H1 (cell line): ENCODE data around the gene KANSL1. TPM values are rescaled to one million over a fixed set of nuclear protein-coding genes. Genes with fewer than 3 reads are reported as not detected.

ENCODE experiments used
- CTCF ChIA-PET: fragments of 300-600 bp; sonication (Branson Sonifier 250); formaldehyde crosslinking; loops from one replicate; lab custom pipeline; 2021; ENCODE audit not compliant: partially characterized antibody; lab: Charles Lee
- POLR2A ChIA-PET: fragments of 300-600 bp; sonication (Branson Sonifier 250); formaldehyde crosslinking; loops from one replicate; lab custom pipeline; 2021; ENCODE audit warnings: inconsistent platforms; ENCODE audit not compliant: partially characterized antibody; lab: Charles Lee
- DNase-seq, 2 experiments: peaks; one replicate each; pipeline versions ENCODE4 v3.0.0 to v3.0.0-alpha.2; 2010 to 2022; ENCODE audit warnings: low spot score in 2 of 2, low read depth in 1 of 2, mixed read lengths in 1 of 2
- FAIRE-seq: peaks from 2 replicates; lab custom pipeline; 2011; peaks lifted over from hg19 to GRCh38; lab: Jason Lieb, UNC
- H2AFZ ChIP-seq: 2 replicates; pipeline ENCODE4 v1.8.1; 2012; ENCODE audit warnings: low read length, inconsistent platforms
- H2AK5ac ChIP-seq: 2 replicates; pipeline ENCODE4 v1.6.1; 2013; ENCODE audit warnings: low read depth, low read length
- H2BK120ac ChIP-seq: replicated peaks from 2 replicates; pipeline ENCODE3; 2013; ENCODE audit warnings: low read depth, low read length, inconsistent platforms
- H2BK12ac ChIP-seq: 2 replicates; pipeline ENCODE4 v1.6.1; 2013; ENCODE audit warnings: low read depth, low read length
- H2BK15ac ChIP-seq: 2 replicates; pipeline ENCODE4 v1.6.1; 2013; ENCODE audit warnings: low read length
- H2BK20ac ChIP-seq: 2 replicates; pipeline ENCODE4 v1.6.1; 2013; ENCODE audit warnings: low read length
- H2BK5ac ChIP-seq: 2 replicates; pipeline ENCODE4 v1.6.1; 2013; ENCODE audit warnings: low read depth, low read length
- H3K14ac ChIP-seq: 2 replicates; pipeline ENCODE4 v1.6.1; 2013; ENCODE audit warnings: inconsistent platforms; ENCODE audit not compliant: insufficient read length
- H3K18ac ChIP-seq: 2 replicates; pipeline ENCODE4 v1.6.1; 2013; ENCODE audit warnings: low read length; ENCODE audit errors: extremely low read depth
- H3K23ac ChIP-seq: 2 replicates; pipeline ENCODE4 v1.6.1; 2013; ENCODE audit warnings: inconsistent platforms; ENCODE audit not compliant: insufficient read length
- H3K23me2 ChIP-seq: 2 replicates; pipeline ENCODE4 v1.6.1; 2013; ENCODE audit warnings: low read depth, low read length
- H3K27ac ChIP-seq: 2 replicates; pipeline ENCODE4 v1.6.1; 2011; ENCODE audit warnings: low read depth, low read length, inconsistent platforms
- H3K27me3 ChIP-seq, 4 experiments: replicated peaks in 1 of 4; 1 replicate in 1 of 4; 2 replicates in 3 of 4; pipeline versions ENCODE4 v1.6.1 to v1.8.1; 2011 to 2013; ENCODE audit warnings: low read length in 3 of 4, mild to moderate bottlenecking in 3 of 4, inconsistent platforms in 2 of 4, mixed read lengths in 2 of 4, moderate library complexity in 1 of 4; ENCODE audit not compliant: control insufficient read depth in 3 of 4, insufficient read depth in 3 of 4; ENCODE audit errors: extremely low read depth in 1 of 4
- H3K36me3 ChIP-seq, 4 experiments: 2 replicates each; pipeline versions ENCODE4 v1.6.1 to v1.8.1; 2011 to 2013; ENCODE audit warnings: mild to moderate bottlenecking in 4 of 4, low read length in 3 of 4, moderate library complexity in 2 of 4, control low read depth in 1 of 4, inconsistent platforms in 1 of 4; ENCODE audit not compliant: insufficient read depth in 4 of 4, control insufficient read depth in 2 of 4
- H3K4ac ChIP-seq: replicated peaks from 2 replicates; pipeline ENCODE3; 2013; ENCODE audit warnings: low read length, low read depth, mixed read lengths, inconsistent platforms; ENCODE audit not compliant: insufficient read length
- H3K4me1 ChIP-seq, 4 experiments: replicated peaks in 1 of 4; 1 replicate in 1 of 4; 2 replicates in 3 of 4; pipeline versions ENCODE4 v1.6.1 to v1.8.1; 2011 to 2013; ENCODE audit warnings: low read length in 3 of 4, inconsistent platforms in 2 of 4, mixed read lengths in 1 of 4; ENCODE audit not compliant: insufficient read depth in 4 of 4, control insufficient read depth in 3 of 4
- H3K4me2 ChIP-seq, 2 experiments: 2 replicates each; pipeline versions ENCODE4 v1.6.1 to v1.8.1; 2011 to 2013; ENCODE audit warnings: low read depth in 2 of 2, low read length in 2 of 2, control low read depth in 1 of 2, inconsistent platforms in 1 of 2, mild to moderate bottlenecking in 1 of 2; ENCODE audit not compliant: insufficient read depth in 1 of 2
- H3K4me3 ChIP-seq, 4 experiments: fragments of 200-600, 300-600 bp in 1 of 4; sonication (generic), shearing (Covaris generic), sonication (Bioruptor Twin) in 1 of 4; 2 replicates each; pipeline versions ENCODE4 v1.5.1 to v1.8.1; 2011 to 2016; ENCODE audit warnings: low read length in 4 of 4, low read depth in 3 of 4, control low read depth in 2 of 4, inconsistent platforms in 2 of 4, mild to moderate bottlenecking in 2 of 4, mixed read lengths in 1 of 4, moderate library complexity in 1 of 4; ENCODE audit not compliant: insufficient read depth in 2 of 4; ENCODE audit errors: extremely low read depth in 1 of 4
- H3K56ac ChIP-seq: replicated peaks from 2 replicates; pipeline ENCODE3; 2013; ENCODE audit warnings: low read depth, mild to moderate bottlenecking, mixed read lengths, low read length, inconsistent platforms; ENCODE audit not compliant: insufficient read length
- H3K79me1 ChIP-seq: 2 replicates; pipeline ENCODE4 v1.6.1; 2013; ENCODE audit warnings: low read depth, low read length, control low read depth
- H3K79me2 ChIP-seq, 2 experiments: 2 replicates each; pipeline versions ENCODE4 v1.6.1 to v1.8.1; 2012 to 2013; ENCODE audit warnings: low read length in 2 of 2, mild to moderate bottlenecking in 2 of 2, inconsistent platforms in 1 of 2; ENCODE audit not compliant: insufficient read depth in 2 of 2, control insufficient read depth in 1 of 2
- H3K9ac ChIP-seq, 4 experiments: replicated peaks in 1 of 4; 1 replicate in 1 of 4; 2 replicates in 3 of 4; pipeline versions ENCODE4 v1.6.1 to v1.8.1; 2011 to 2013; ENCODE audit warnings: low read depth in 3 of 4, low read length in 3 of 4, control low read depth in 2 of 4, mild to moderate bottlenecking in 2 of 4, moderate library complexity in 2 of 4, inconsistent platforms in 1 of 4; ENCODE audit errors: extremely low read depth in 1 of 4
- H3K9me3 ChIP-seq, 2 experiments: 2 replicates each; pipeline versions ENCODE4 v1.6.1 to v1.8.1; 2012 to 2013; ENCODE audit warnings: mild to moderate bottlenecking in 2 of 2, moderate library complexity in 2 of 2, control low read depth in 1 of 2, inconsistent platforms in 1 of 2, low read depth in 1 of 2, low read length in 1 of 2, mixed read lengths in 1 of 2; ENCODE audit not compliant: insufficient read depth in 2 of 2
- H4K20me1 ChIP-seq, 2 experiments: replicated peaks in 1 of 2; 2 replicates each; pipeline versions ENCODE3 to v1.8.1; 2011 to 2013; ENCODE audit warnings: inconsistent platforms in 2 of 2, low read length in 2 of 2, mild to moderate bottlenecking in 1 of 2; ENCODE audit not compliant: insufficient read depth in 2 of 2, control insufficient read depth in 1 of 2
- H4K5ac ChIP-seq: 2 replicates; pipeline ENCODE4 v1.6.1; 2013; ENCODE audit warnings: low read length, low read depth, mixed read lengths, inconsistent platforms; ENCODE audit not compliant: insufficient read length
- H4K8ac ChIP-seq: 2 replicates; pipeline ENCODE4 v1.8.0; 2013; ENCODE audit warnings: mild to moderate bottlenecking, moderate library complexity, low read length, inconsistent platforms; ENCODE audit not compliant: insufficient read depth; ENCODE audit errors: extremely low read depth
- H4K91ac ChIP-seq: replicated peaks from 2 replicates; pipeline ENCODE3; 2013; ENCODE audit warnings: low read length, mixed read lengths, inconsistent platforms; ENCODE audit not compliant: insufficient read length
- CEBPB ChIP-seq: IDR thresholded peaks from 2 replicates; pipeline ENCODE4 v1.6.1; 2012; ENCODE audit warnings: low read depth, low read length
- CHD2 ChIP-seq: IDR thresholded peaks from 2 replicates; pipeline ENCODE4 v1.6.1; 2012; ENCODE audit warnings: low read length, improper control_type of control experiment
- EP300 ChIP-seq, 2 experiments: IDR thresholded peaks; 1 replicate in 1 of 2; 2 replicates in 1 of 2; pipeline ENCODE4 v1.6.1; 2011 to 2012; ENCODE audit warnings: low read depth in 2 of 2, low read length in 2 of 2, mild to moderate bottlenecking in 2 of 2, borderline replicate concordance in 1 of 2, inconsistent platforms in 1 of 2, moderate library complexity in 1 of 2
- EZH2 ChIP-seq: fragments of 200-600 bp; sonication (generic); IDR thresholded peaks from 2 replicates; pipeline ENCODE4 v1.7.1; 2012; ENCODE audit warnings: low read depth, mild to moderate bottlenecking, moderate library complexity, low read length, inconsistent platforms; ENCODE audit not compliant: severe bottlenecking
- HDAC6 ChIP-seq: IDR thresholded peaks from one replicate; pipeline ENCODE4 v1.7.1; 2012; ENCODE audit warnings: low read depth, mild to moderate bottlenecking, inconsistent platforms, low read length, moderate library complexity
- JUN ChIP-seq: IDR thresholded peaks from 2 replicates; pipeline ENCODE4 v1.6.1; 2011; ENCODE audit warnings: low read depth, mild to moderate bottlenecking, improper control_type of control experiment, low read length
- NRF1 ChIP-seq: IDR thresholded peaks from 2 replicates; pipeline ENCODE4 v1.6.1; 2011; ENCODE audit warnings: mild to moderate bottlenecking, low read depth, low read length, improper control_type of control experiment
- RBBP5 ChIP-seq: IDR thresholded peaks from 2 replicates; pipeline ENCODE4 v1.7.1; 2012; ENCODE audit warnings: low read depth, mild to moderate bottlenecking, inconsistent platforms, low read length, moderate library complexity, borderline replicate concordance
- SIRT6 ChIP-seq: IDR thresholded peaks from one replicate; pipeline ENCODE4 v1.7.1; 2012; ENCODE audit warnings: low read length, inconsistent platforms
- SP1 ChIP-seq: IDR thresholded peaks from 2 replicates; pipeline ENCODE4 v1.6.1; 2011; ENCODE audit warnings: low read depth, low read length
- SP2 ChIP-seq: IDR thresholded peaks from 2 replicates; pipeline ENCODE4 v1.6.1; 2012; ENCODE audit warnings: mild to moderate bottlenecking, low read length, inconsistent platforms
- SP4 ChIP-seq: IDR thresholded peaks from 2 replicates; pipeline ENCODE4 v1.6.1; 2012; ENCODE audit warnings: low read length, inconsistent platforms
- TBP ChIP-seq: IDR thresholded peaks from 2 replicates; pipeline ENCODE4 v1.6.1; 2011; ENCODE audit warnings: low read depth, low read length, improper control_type of control experiment
- TEAD4 ChIP-seq: IDR thresholded peaks from 2 replicates; pipeline ENCODE4 v1.6.1; 2012; ENCODE audit warnings: low read depth, low read length, inconsistent platforms, mixed read lengths
- ZNF274 ChIP-seq: IDR thresholded peaks from 2 replicates; pipeline ENCODE4 v1.7.0; 2012; ENCODE audit warnings: low read length, borderline replicate concordance; ENCODE audit errors: extremely low read depth
- WGBS, 2 experiments: shearing (Covaris generic) in 1 of 2; methylation state at CpG; one replicate each; pipeline versions ENCODE4 v1.1.6 to v1.1.7; 2013 to 2015; ENCODE audit warnings: low lambda C conversion rate in 2 of 2, mixed read lengths in 2 of 2, inconsistent platforms in 1 of 2, low coverage in 1 of 2, missing lambda C conversion rate in 1 of 2; ENCODE audit not compliant: insufficient replicate concordance in 2 of 2, insufficient coverage in 1 of 2, insufficient read length in 1 of 2; ENCODE audit errors: extremely low coverage in 1 of 2, missing lambda C conversion rate in 1 of 2; 5-methylcytosine and 5-hydroxymethylcytosine counted together
- polyA plus RNA-seq, 7 experiments: library from polyadenylated mRNA; depleted of rRNA in 3 of 7; stranded (reverse) in 5 of 7; unstranded in 2 of 7; fragments of >200 nt in 5 of 7; fragments of 200-250 nt in 2 of 7; gene quantifications; 1 replicate in 5 of 7; 2 replicates in 1 of 7; 4 replicates in 1 of 7; pipeline versions ENCODE4 v1.2.1 to v1.2.3, GENCODE V29; 2011 to 2013; ENCODE audit warnings: missing spikeins in 2 of 7, mixed read lengths in 2 of 7
- total RNA-seq: library from RNA; stranded (reverse); fragmentation: NEBNext Ultra II Directional; extraction: Animal tissue kit (Norgen Biotek cat#: 25700); gene quantifications from 2 replicates; pipeline ENCODE4 v1.2.1, GENCODE V29; 2021

KANSL1 gene
- total and polyA plus RNA-seq, 2 of the 8 experiments (the other 6 are each of a cell fraction or from before 2014, with no cell fraction given): 34.0 to 128 TPM

- no peak for FAIRE-seq
- Histone ChIP-seq H2BK15ac (no peak overlapping the region), H4K91ac (no peak overlapping the region), H2BK120ac (no peak overlapping the region), H3K27ac (no peak overlapping the region), H3K4me2 (no peak overlapping the region), H4K8ac (no peak overlapping the region), H3K4ac (no peak overlapping the region), H2AFZ (no peak overlapping the region), H3K56ac (no peak overlapping the region), H3K4me3 (no peak overlapping the region), H4K5ac (no peak overlapping the region), H3K9ac (no peak overlapping the region), H3K9me3 (no peaks in the 10 kb centered on the region), H2BK20ac (no peak overlapping the region), H3K79me2 (peaks cover 0 to 37% of the 10 kb centered on the region in 2 experiments; a peak in 2 of 4 replicates), H3K14ac (no peak overlapping the region), H3K23ac (no peak overlapping the region), H2AK5ac (no peak overlapping the region), H3K23me2 (no peaks in the 10 kb centered on the region; the same call in 1 of the 2 replicates), H2BK5ac (no peak overlapping the region), H3K18ac (no peak overlapping the region), H3K27me3 (no peaks in the 10 kb centered on the region), H3K36me3 (peaks cover 0 to 40% (median 21%) of the 10 kb centered on the region in 4 experiments; a peak in 7 of 8 replicates), H2BK12ac (no peak overlapping the region), H3K4me1 (no peaks in the 10 kb centered on the region), H4K20me1 (peaks cover 0 to 2% of the 10 kb centered on the region in 2 experiments), H3K79me1 (no peaks in the 10 kb centered on the region)
- ChIA-PET CTCF (no interaction called here), POLR2A (no interaction called here)
- TF ChIP-seq HDAC6 (no peak), RBBP5 (no peak), SP4 (no peak), SP1 (no peak), EZH2 (no peak), CEBPB (no peak), EP300 (IDR thresholded peaks at IDR 0.05; ENCODE audit: borderline replicate concordance in 1 of 2, low read depth in 2 of 2, low read length in 2 of 2) (no peak), TEAD4 (no peak), ZNF274 (no peak), TBP (no peak), SP2 (no peak), NRF1 (no peak), SIRT6 (no peak), JUN (no peak), CHD2 (no peak)
- WGBS, 2 experiments: 86% methylated on average over 1 of the region's 1 CpG; no CpG with 5 or more reads in 1 of the 2 experiments
- DNase-seq: no peak
These were observed 128.8 kb downstream of the KANSL1 start for GRCh38 chr17:46064460-46064859.
